ENCODE results near the gene TMEM222. TPM values are rescaled to one million over a fixed set of nuclear protein-coding genes. Genes with fewer than 3 reads are reported as not detected.
A peak's percentile ranks its signal among the peaks of the same experiment; 100 is the strongest.

The TMEM222 gene
- polyA plus RNA-seq, 1 of the 3 experiments (the other 2 are of a cell fraction) = 51.7 TPM

GRCh38 chr1:27298632-27299384 is 23.2 kb upstream of the TMEM222 start:
- H3K27me3 ChIP-seq (ENCODE audit: insufficient read depth) = no peaks in the 10 kb centered on the region
- no peaks in the 10 kb centered on the region for H3K79me2 ChIP-seq (ENCODE audit: insufficient read depth)
- peaks cover 23% of the 10 kb centered on the region for H3F3A ChIP-seq (replicated peaks; ENCODE audit: insufficient read depth)
- POLR2A ChIA-PET = interaction anchor here (0.6 to 3.1 kb wide), 6 partner anchors 20 to 144 kb away, joined by 3 to 24 read pairs (median 7); partner anchors contain the start of genes MAP3K6 and SLC9A1
- peak overlapping the region; percentile 57 for H3K4me2 ChIP-seq
- peak overlapping the region; percentile 92 to 99 for H3K27ac ChIP-seq (ENCODE audit: low read depth in 2 of 2, low read length in 1 of 2)
- peaks cover 28 to 52% of the 10 kb centered on the region in 2 experiments for H3K4me1 ChIP-seq (ENCODE audit: control insufficient read depth in 1 of 2, insufficient read depth in 2 of 2, low read depth in 1 of 2, low read length in 1 of 2)
- CTCF ChIA-PET = interaction anchor here (0.6 to 23.3 kb wide), 27 partner anchors 8 to 371 kb away, joined by 3 to 731 read pairs (median 5); partner anchors contain the start of genes CD164L2, GPR3, MAP3K6 and SLC9A1
- no peaks in the 10 kb centered on the region for H3K9me3 ChIP-seq
- no peak overlapping the region for H3K4me3 ChIP-seq (ENCODE audit: low read depth in 2 of 2, low read length in 1 of 2)
- peak overlapping the region; percentile 79; the same call in 1 of the 2 replicates for H2AFZ ChIP-seq (ENCODE audit: low read depth)
- peak; percentile 67 for DNase-seq
- peak overlapping the region; percentile 49; the same call in 1 of the 2 replicates for H3K9ac ChIP-seq
- peaks cover 3 to 39% of the 10 kb centered on the region in 2 experiments for H3K36me3 ChIP-seq (replicated peaks in 1 of 2; ENCODE audit: control insufficient read depth in 1 of 2, insufficient read depth in 2 of 2, low read length in 1 of 2)
- TF ChIP-seq EP300 (IDR thresholded peaks at IDR 0.05; ENCODE audit: borderline replicate concordance in 1 of 2, low read depth in 1 of 2, low read length in 1 of 2) (peak in 1 of 2 experiments; percentile 27; a peak in 1 of 4 replicates), CTCF (IDR thresholded peaks at IDR 0.05) (no peak), CHD2 (IDR thresholded peaks at IDR 0.05; ENCODE audit: low read length, partially characterized antibody) (peak; percentile 76)
- H3K9me2 ChIP-seq = no peaks in the 10 kb centered on the region
- 42% methylated on average over 6 of the region's 8 CpGs for WGBS (ENCODE audit: low lambda C conversion rate)
- H4K20me1 ChIP-seq (ENCODE audit: insufficient read depth) = no peaks in the 10 kb centered on the region

- H3K27me3 ChIP-seq (ENCODE audit: insufficient read depth) = no peaks in the 10 kb centered on the region
- no peaks in the 10 kb centered on the region for H3K79me2 ChIP-seq (ENCODE audit: insufficient read depth)
- peak overlapping the region; percentile 79; the same call in 1 of the 2 replicates for H2AFZ ChIP-seq (ENCODE audit: low read depth)
- no peak overlapping the region for H3K4me3 ChIP-seq (ENCODE audit: low read depth in 2 of 2, low read length in 1 of 2)
- H4K20me1 ChIP-seq (ENCODE audit: insufficient read depth) = no peaks in the 10 kb centered on the region
- 43% methylated on average over 11 of the region's 14 CpGs for WGBS (ENCODE audit: low lambda C conversion rate)
- POLR2A ChIA-PET = interaction anchor here (0.5 to 3.1 kb wide), 9 partner anchors 13 to 302 kb away, joined by 3 to 24 read pairs (median 5); partner anchors contain the start of genes MAP3K6 and SLC9A1
- no peaks in the 10 kb centered on the region for H3K9me2 ChIP-seq
- H3K27ac ChIP-seq (ENCODE audit: low read depth in 2 of 2, low read length in 1 of 2) = peak overlapping the region; percentile 92 to 99
- peak overlapping the region; percentile 68 for H3K4me2 ChIP-seq
- DNase-seq = peak; percentile 78
- peaks cover 28 to 52% of the 10 kb centered on the region in 2 experiments for H3K4me1 ChIP-seq (ENCODE audit: control insufficient read depth in 1 of 2, insufficient read depth in 2 of 2, low read depth in 1 of 2, low read length in 1 of 2)
- CTCF ChIA-PET = interaction anchor here (0.8 to 23.3 kb wide), 45 partner anchors 7 to 370 kb away, joined by 3 to 731 read pairs (median 5); partner anchors contain the start of genes AHDC1, CD164L2, FCN3 and GPR3
- H3K9me3 ChIP-seq = no peaks in the 10 kb centered on the region
- H3F3A ChIP-seq (replicated peaks; ENCODE audit: insufficient read depth) = peaks cover 23% of the 10 kb centered on the region
- H3K36me3 ChIP-seq (replicated peaks in 1 of 2; ENCODE audit: control insufficient read depth in 1 of 2, insufficient read depth in 2 of 2, low read length in 1 of 2) = peaks cover 3 to 31% of the 10 kb centered on the region in 2 experiments
- H3K9ac ChIP-seq = peak overlapping the region; percentile 52
- TF ChIP-seq USF2 (IDR thresholded peaks at IDR 0.05; ENCODE audit: borderline replicate concordance, low read depth, low read length) (no peak), ELF1 (IDR thresholded peaks at IDR 0.05) (no peak), FOXM1 (IDR thresholded peaks at IDR 0.05; ENCODE audit: low read depth) (no peak), TAF1 (IDR thresholded peaks at IDR 0.05; ENCODE audit: borderline replicate concordance, low read depth, low read length) (peak; percentile 68; the same call in 1 of the 2 replicates), GATA2 (CRISPR knock-in tag; IDR thresholded peaks at IDR 0.05) (no peak), JUND (IDR thresholded peaks at IDR 0.05) (0 out of 2 replicates have a peak, but pooled peaks have one; percentile 4), NFIC (IDR thresholded peaks at IDR 0.05; ENCODE audit: borderline replicate concordance) (peak; percentile 32; the same call in 1 of the 2 replicates), TCF12 (IDR thresholded peaks at IDR 0.05) (peak; percentile 68; the same call in 1 of the 2 replicates), SMC3 (IDR thresholded peaks at IDR 0.05; ENCODE audit: low read depth, low read length) (peak; percentile 24; the same call in 1 of the 2 replicates), RXRA (IDR thresholded peaks at IDR 0.05; ENCODE audit: borderline replicate concordance, low read depth) (no peak), YY1 (IDR thresholded peaks at IDR 0.05; ENCODE audit: low read depth) (peak; percentile 72), RCOR1 (IDR thresholded peaks at IDR 0.05; ENCODE audit: low read length) (no peak), IRF3 (IDR thresholded peaks at IDR 0.05; ENCODE audit: low read depth, low read length) (no peak), MAX (IDR thresholded peaks at IDR 0.05; ENCODE audit: low read depth) (peak; percentile 48; the same call in 1 of the 2 replicates), EP300 (IDR thresholded peaks at IDR 0.05; ENCODE audit: borderline replicate concordance in 1 of 2, low read depth in 1 of 2, low read length in 1 of 2) (peak; percentile 54 to 65; a peak in 2 of 4 replicates), GABPA (IDR thresholded peaks at IDR 0.05; ENCODE audit: low read depth) (no peak)
Measured at GRCh38 chr1:27299385-27300271, 22.3 kb upstream of the TMEM222 start.

All from SK-N-SH (cell line).